HG02840 (cell line): ENCODE results near the gene PDCL2.
"Not testable (repeated sequence)": the region's sequence is repeated elsewhere in the genome, so short reads cannot be mapped to it uniquely, and the experiment has no call there.

ENCODE experiments used
- ATAC-seq: cut with Tn5 transposase; IDR thresholded peaks from one replicate; pipeline ENCODE4 v1.9.1; 2021; ENCODE audit warnings: mild to moderate bottlenecking, moderate library complexity, moderate number of reproducible peaks; ENCODE audit not compliant: unreplicated experiment, low FRiP score

PDCL2 gene, protein sequence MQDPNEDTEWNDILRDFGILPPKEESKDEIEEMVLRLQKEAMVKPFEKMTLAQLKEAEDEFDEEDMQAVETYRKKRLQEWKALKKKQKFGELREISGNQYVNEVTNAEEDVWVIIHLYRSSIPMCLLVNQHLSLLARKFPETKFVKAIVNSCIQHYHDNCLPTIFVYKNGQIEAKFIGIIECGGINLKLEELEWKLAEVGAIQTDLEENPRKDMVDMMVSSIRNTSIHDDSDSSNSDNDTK

DNA sequence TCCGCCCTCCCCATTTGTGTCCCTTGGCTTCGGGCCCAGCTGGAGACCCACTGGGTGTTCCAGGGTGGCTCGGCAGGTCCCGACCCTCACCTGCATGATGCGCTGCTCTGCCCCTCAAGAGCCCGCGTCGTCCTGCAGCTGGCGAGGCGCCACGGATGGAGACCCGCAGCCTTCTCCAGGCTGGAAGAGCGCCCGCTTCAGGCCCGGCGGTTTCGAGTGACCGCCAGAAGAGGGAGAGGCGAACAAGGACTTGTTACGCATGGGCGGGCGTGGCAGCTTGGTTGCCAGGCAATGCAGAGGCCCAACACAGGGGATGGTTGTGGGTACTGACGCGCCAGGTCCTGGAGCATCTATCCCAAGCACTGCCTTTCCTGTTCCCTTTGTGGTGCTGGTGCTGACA is at the start of gene PDCL2:
TSS of gene PDCL2 (minus strand) at position 232 of the 400 bp plus-strand sequence. CDS start at position 96, 136 bp downstream.
- ATAC-seq, result no peak

- ATAC-seq, result no peak
These were observed 45.3 kb upstream of the PDCL2 start for GRCh38 chr4:55637272-55637820.

DNA sequence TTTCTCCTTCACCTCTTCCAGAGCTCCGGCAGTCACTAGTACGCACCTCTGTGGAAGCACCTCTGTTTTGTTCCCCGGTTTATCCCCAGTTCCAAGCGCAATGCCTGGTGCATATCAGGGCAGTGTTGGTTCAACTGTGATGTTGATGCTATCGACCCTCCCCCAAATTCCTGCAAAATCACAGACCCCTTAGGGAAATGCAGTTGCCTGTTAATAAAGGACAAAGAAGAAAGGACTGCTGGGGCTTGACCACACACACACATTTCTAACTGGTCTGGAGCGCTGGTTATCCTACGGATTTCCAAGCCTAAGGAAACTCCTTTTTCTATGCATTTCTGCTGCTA is 44.6 kb upstream of the PDCL2 start:
- no peak for ATAC-seq

DNA sequence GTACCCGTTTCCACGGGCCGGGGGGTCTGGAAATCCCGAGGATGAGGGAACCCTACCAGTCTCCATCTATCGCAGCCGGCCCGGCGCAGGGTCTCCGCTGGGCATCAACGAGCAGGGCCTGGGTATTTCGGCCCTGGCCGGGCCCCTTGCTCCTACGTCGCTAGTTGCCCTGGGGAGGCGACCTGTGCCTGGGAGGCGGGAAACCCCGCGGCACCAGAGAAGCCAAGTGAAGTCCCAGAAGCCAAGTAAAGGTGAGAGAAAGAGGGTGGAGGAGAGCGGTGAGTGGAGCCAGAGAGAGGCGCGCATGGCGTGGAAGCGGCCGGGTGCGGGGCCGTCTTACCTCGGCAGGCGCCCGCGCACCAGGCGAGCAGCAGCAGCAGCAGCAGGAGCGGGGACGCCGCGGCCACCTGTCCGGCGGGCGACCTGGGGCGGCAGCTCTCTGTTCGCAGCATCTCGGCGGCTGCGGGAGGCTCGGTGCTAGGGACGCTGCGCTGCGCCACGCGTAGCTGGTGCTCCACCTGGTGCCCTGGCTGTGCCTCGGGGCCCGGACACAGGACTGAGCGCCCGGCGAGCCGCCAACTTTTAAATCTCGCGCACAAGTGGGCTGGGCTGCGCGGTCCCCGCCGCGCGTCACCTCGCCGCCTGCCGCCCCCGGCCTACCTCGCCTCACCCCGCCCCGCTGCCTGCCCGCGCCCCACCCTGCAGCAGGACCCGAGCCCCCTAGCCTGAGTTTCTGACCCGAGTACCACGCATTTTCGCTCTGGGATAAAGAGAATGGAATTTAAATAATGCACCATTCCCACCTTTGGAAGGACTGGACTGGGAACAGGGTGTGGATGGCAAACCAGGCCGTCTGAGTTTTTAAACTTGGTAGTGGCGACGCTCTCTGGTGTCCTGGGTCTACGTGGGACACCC is 44.0 kb upstream of the PDCL2 start, which contains the start of gene NMU:
TSS of gene NMU (minus strand) at position 558 of the 915 bp plus-strand sequence. CDS start at position 452, 106 bp downstream.
- peak; percentile 65 for ATAC-seq

DNA sequence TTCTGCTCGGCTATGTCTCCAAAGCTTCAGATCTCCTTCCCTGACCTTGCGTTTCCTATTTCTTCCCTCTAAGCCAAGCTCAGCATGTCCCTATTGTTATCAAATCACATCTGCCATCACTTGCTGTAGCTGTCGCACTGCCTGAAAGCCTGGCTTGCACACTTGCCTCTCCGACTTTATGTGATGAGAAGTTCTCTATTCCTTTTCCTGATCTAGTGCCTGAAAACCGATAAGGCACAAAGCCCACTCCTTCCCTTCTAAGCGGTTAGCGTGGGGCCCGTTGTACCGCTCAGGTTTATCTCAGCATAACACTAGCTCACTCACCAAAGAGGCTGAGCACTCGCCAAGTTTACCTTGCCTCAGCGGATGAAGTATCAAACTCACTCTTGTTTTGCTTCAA is 43.2 kb upstream of the PDCL2 start:
- no peak for ATAC-seq

GRCh38 chr4:55634417-55635128 is 42.5 kb upstream of the PDCL2 start:
- ATAC-seq, result no peak

GRCh38 chr4:55633903-55634302 is 41.9 kb upstream of the PDCL2 start:
- ATAC-seq, result no peak

DNA sequence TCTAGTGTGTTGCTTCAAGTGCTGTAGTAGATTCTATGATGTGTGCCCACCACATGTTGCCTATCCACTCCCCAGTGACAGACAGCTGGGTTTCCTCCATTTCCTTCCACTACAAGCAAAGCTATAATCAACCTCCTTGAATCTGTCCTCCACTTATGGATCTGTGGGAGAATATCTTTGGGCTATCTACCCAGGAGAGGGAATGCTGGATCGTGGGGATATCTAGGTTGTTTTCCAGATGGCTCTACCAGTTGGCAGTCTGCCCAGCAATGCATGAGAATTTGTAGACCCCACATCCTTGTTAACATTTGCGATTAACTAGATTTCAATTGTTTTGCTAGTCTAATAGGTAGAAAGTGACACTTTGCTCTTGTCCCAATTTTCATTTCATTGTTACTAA is 33.8 kb upstream of the PDCL2 start:
- ATAC-seq, result no peak

- not testable (repeated sequence) for ATAC-seq
These were observed 32.0 kb upstream of the PDCL2 start for GRCh38 chr4:55624063-55624462.

- ATAC-seq, result no peak
These were observed 26.6 kb upstream of the PDCL2 start for GRCh38 chr4:55618546-55619143.

DNA sequence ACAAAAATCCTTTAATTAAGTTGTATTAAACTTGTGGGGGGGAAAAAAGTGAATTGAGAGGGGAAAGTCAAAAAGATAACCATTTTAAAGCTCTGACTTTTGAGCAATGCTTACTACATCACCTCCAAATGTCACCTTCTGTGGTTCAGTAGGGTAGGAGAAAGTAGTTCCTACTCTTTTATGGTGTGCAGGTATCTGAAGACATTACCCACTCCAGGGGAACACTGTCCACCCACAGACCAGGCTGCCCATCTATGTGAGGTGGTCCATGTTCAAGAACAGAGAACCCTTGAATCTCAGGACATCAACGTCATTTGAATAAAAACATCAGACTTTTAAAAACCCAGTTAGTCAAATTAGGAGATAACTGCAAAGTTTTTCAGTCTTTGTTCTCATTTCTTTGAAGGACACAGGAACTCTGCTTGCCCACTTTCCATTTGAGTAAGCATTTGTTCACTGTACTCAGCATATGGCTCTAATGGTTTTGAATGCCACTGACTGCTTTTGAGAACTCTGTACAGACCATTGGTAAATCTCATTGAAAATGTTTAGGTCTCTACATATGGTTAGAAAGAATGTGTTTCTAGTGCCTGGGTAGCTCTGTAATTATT is 25.6 kb upstream of the PDCL2 start:
- ATAC-seq, result no peak

DNA sequence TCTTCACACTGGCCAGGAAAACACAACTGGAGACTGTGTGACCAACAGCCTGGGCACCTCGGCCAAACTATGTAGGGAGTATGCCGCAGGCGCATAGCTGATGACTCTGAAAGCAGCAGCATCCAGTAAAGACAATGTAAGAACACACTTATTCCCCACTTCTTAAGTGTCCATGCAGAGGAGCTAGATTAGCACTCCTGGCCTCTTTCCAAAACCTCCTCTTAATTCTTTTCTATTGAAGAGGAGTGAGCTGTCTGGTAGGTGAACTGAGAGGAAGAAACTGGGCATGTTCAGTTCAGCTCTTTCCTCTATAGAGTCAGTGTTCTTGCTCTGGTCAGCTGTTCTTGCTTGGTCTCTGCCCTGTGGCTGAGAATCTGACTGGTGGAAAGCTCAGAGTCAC is 23.0 kb upstream of the PDCL2 start:
- ATAC-seq, result no peak

DNA sequence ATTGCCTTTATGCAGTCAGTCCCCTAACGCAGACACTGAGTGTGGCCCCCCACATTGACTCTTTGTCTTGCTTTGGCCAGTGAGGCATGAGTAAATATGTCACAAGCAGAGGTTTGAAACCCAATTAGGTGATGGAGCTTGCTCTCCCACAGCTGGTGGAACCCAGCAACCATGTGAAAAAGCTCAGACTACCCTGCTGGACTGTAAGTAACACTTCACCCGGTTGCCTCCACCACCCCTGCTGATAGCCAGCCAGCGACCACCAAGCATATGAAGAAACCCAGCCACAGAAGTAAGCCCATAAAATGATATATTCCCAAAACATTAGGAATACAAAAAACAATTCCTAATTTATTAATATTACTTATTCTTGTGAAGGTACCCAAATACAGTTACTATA is 21.6 kb upstream of the PDCL2 start:
- no peak for ATAC-seq

GRCh38 chr4:55612341-55612740 is 20.3 kb upstream of the PDCL2 start:
- ATAC-seq, result no peak

- no peak for ATAC-seq
These were observed 19.5 kb upstream of the PDCL2 start for GRCh38 chr4:55611358-55612059.

- no peak for ATAC-seq
These were observed 18.3 kb upstream of the PDCL2 start for GRCh38 chr4:55610381-55610780.

- no peak for ATAC-seq
These were observed 17.4 kb upstream of the PDCL2 start for GRCh38 chr4:55609393-55609866.

GRCh38 chr4:55608591-55608990 is 16.5 kb upstream of the PDCL2 start:
- ATAC-seq, result no peak

DNA sequence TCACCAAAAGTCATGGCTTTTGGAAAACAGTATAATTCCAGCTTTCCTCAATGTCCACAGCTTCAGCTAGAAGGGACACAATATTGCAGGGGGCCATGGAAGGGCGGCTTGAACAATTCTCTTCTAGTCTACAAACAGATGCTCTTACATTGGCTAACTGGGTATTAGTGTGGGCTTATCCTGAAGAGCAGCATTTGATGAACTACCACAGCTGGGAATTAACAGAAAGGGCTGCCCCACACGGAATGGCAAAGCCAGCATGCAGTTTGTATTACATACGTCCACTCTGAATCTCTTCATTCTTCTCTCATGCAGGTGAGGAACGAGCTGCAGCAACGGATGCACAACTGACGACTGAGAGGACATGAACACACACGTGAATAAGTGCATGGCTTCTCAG is 13.0 kb upstream of the PDCL2 start:
- no peak for ATAC-seq
